ENCODE results near the gene CYLD.

GRCh38 chr16:50816901-50817555, 75.1 kb downstream of the CYLD start:
- TF ChIP-seq CTCF (IDR thresholded peaks at IDR 0.05; ENCODE audit: insufficient read depth, low read length) = no peak
- TF ChIP-seq SPI1 (IDR thresholded peaks at IDR 0.05; ENCODE audit: borderline replicate concordance, low read depth) = no peak
- TF ChIP-seq POLR2AphosphoS5 (IDR thresholded peaks at IDR 0.05; ENCODE audit: low read depth) = no peak
- TF ChIP-seq GABPA (IDR thresholded peaks at IDR 0.05; ENCODE audit: low read depth) = no peak
- no peak for TF ChIP-seq REST (IDR thresholded peaks at IDR 0.05; ENCODE audit: insufficient replicate concordance, low read depth)
